ENCODE results near the gene IFT27.

DNA sequence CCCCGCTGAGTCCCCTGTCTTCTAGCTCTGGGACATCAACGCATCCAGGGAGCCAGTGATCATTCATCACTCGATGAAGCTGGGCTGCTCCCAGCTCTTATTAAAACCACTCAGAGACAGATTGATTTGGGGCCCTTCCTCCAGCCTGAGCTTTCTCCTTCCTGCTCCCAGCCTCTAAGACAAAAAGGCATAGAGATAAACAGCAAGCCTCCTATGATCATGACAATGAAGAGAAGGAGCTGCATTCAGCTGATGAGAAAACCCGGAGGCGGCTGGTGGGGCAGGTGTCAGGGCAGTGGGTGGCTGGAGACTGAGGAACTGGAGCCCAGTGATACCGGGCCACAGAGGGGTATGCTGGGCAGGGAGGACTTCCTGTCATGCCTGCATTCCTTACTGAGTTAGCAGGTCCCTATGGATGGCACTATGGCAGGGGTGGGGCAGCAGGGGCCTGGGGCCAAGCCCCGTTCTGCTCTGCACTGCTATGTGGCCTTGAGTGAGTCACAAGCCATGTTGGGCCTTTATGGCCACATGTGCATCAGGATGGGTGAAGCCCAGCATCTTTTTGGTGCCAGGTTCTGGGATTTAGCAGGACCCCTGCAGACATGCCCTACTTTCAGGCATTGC, 20.7 kb upstream of the IFT27 start:
- TF ChIP-seq, protein P1, sequence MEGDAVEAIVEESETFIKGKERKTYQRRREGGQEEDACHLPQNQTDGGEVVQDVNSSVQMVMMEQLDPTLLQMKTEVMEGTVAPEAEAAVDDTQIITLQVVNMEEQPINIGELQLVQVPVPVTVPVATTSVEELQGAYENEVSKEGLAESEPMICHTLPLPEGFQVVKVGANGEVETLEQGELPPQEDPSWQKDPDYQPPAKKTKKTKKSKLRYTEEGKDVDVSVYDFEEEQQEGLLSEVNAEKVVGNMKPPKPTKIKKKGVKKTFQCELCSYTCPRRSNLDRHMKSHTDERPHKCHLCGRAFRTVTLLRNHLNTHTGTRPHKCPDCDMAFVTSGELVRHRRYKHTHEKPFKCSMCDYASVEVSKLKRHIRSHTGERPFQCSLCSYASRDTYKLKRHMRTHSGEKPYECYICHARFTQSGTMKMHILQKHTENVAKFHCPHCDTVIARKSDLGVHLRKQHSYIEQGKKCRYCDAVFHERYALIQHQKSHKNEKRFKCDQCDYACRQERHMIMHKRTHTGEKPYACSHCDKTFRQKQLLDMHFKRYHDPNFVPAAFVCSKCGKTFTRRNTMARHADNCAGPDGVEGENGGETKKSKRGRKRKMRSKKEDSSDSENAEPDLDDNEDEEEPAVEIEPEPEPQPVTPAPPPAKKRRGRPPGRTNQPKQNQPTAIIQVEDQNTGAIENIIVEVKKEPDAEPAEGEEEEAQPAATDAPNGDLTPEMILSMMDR (IDR thresholded peaks at IDR 0.05): no peak
- TF ChIP-seq POLR2AphosphoS5 (IDR thresholded peaks at IDR 0.05) (no peak), EP300 (IDR thresholded peaks at IDR 0.05; ENCODE audit: low read depth) (no peak), POLR2A (IDR thresholded peaks at IDR 0.05) (no peak)

Data from transverse colon (tissue), 4 donors.